ENCODE results near the gene C22orf42.

C22orf42 gene

GRCh38 chr22:32204856-32205722, 46.0 kb upstream of the C22orf42 start, which contains the start of gene RFPL2:
Gene RFPL2 (minus strand): TSS chr22:32205073. CDS start chr22:32202451, 2,622 bp downstream.
- TF ChIP-seq, protein P1, sequence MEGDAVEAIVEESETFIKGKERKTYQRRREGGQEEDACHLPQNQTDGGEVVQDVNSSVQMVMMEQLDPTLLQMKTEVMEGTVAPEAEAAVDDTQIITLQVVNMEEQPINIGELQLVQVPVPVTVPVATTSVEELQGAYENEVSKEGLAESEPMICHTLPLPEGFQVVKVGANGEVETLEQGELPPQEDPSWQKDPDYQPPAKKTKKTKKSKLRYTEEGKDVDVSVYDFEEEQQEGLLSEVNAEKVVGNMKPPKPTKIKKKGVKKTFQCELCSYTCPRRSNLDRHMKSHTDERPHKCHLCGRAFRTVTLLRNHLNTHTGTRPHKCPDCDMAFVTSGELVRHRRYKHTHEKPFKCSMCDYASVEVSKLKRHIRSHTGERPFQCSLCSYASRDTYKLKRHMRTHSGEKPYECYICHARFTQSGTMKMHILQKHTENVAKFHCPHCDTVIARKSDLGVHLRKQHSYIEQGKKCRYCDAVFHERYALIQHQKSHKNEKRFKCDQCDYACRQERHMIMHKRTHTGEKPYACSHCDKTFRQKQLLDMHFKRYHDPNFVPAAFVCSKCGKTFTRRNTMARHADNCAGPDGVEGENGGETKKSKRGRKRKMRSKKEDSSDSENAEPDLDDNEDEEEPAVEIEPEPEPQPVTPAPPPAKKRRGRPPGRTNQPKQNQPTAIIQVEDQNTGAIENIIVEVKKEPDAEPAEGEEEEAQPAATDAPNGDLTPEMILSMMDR (IDR thresholded peaks at IDR 0.05; ENCODE audit: low read depth, low read length) = no peak
- no peak within 1 kb of the TSS for H3K4me3 ChIP-seq (ENCODE audit: low read depth, low read length)
- DNase-seq (ENCODE audit: low read depth, low spot score) = peak; percentile 15
- in situ Hi-C loops (cut with HindIII; ENCODE audit: low sequenced_read_pairs) = no loop called here

DNA sequence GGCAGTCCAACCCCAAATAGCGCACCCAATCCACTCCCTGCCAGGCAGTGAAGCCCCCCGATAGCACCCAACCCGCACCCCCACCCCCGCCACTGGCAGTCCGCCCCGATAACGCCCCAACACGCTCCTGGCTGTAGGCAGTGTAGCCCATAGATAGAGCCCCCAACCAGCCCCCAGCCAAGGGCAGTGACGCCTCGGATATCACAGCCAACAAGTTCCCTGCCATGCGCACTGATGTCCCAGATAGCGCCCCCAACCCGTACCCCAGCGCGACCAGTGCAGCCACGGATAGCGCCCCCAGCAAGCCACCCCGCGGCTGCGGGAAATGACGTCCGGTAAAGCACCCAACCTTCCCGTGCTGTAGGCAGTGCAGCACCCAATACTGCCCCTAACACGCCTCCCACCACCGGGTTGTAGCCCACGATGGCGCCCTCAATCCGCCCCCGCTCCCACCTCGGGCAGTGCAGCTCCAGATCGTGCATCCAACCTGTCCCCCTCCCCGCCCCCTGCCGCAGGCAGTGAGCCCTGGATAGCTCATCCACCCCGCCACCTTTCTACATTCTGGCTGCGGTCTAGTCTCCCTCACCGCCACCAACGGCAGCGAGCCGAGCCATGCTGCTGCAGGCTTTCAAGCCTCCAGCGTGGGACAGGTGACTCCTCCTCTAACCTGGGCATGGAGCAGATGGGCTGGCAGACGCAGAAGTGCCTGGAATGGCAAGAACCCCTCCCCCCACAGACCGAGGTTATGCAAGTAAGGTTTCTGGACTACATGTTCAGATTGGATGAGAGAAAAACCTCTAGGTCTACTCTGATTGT, 45.1 kb upstream of the C22orf42 start:
- TF ChIP-seq, protein P1 (IDR thresholded peaks at IDR 0.05; ENCODE audit: low read depth, low read length) = no peak
- H3K4me3 ChIP-seq (ENCODE audit: low read depth, low read length) = no peak overlapping the region
- DNase-seq (ENCODE audit: low read depth, low spot score) = no peak

GRCh38 chr22:32203181-32204039, 44.3 kb upstream of the C22orf42 start:
- TF ChIP-seq, protein P1 (IDR thresholded peaks at IDR 0.05; ENCODE audit: low read depth, low read length) = no peak
- DNase-seq (ENCODE audit: low read depth, low spot score) = no peak
- in situ Hi-C loops (cut with HindIII; ENCODE audit: low sequenced_read_pairs) = no loop called here

More for the DNA sequence above, 45.1 kb upstream of the C22orf42 start:
- in situ Hi-C loops (cut with HindIII; ENCODE audit: low sequenced_read_pairs) = no loop called here

DNA sequence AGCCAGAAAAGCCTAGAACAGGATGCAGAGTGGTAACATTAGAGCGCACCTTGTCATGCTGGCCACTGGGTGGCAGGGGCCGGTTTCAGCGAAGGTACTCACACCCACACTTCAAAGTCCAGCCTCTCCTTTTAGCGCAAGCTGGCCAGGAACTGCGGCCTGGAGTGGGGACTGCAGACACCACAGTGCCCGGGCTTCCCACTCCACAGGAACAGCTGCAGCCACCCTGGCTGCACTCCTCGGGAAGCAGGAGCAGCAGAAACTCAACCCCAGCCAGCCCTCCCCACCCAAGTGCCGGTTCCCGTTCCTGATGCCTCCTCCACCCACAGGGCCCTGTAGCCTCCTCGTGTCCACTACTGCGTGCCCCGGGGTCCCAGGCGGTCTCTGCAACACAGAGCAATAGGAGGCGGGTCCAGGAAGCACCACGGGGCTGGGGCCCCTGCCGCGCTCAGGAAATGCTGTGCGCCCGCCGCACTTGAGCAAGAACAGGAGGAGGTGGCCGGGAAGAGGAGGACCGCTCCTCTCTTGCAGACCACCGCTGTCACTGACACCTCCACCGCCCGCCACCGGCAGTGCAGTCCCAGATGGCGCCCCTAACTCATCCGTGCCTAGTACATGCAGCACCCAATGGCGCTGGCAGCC, 43.6 kb upstream of the C22orf42 start:
- in situ Hi-C loops (cut with HindIII; ENCODE audit: low sequenced_read_pairs) = no loop called here
- TF ChIP-seq, protein P1 (IDR thresholded peaks at IDR 0.05; ENCODE audit: low read depth, low read length) = peak; percentile 63
- H3K4me3 ChIP-seq (ENCODE audit: low read depth, low read length) = no peak overlapping the region
- peak; percentile 23 for DNase-seq (ENCODE audit: low read depth, low spot score)

More at GRCh38 chr22:32203181-32204039, 44.3 kb upstream of the C22orf42 start:
- no peak overlapping the region for H3K4me3 ChIP-seq (ENCODE audit: low read depth, low read length)

- in situ Hi-C loops (cut with HindIII; ENCODE audit: low sequenced_read_pairs) = no loop called here
- no peak overlapping the region for H3K4me3 ChIP-seq (ENCODE audit: low read depth, low read length)
- DNase-seq (ENCODE audit: low read depth, low spot score) = no peak
- TF ChIP-seq, protein P1 (IDR thresholded peaks at IDR 0.05; ENCODE audit: low read depth, low read length) = no peak
Observed at GRCh38 chr22:32202161-32202538, 43.0 kb upstream of the C22orf42 start.
